ENCODE data around the gene NBEA.
"Not testable (repeated sequence)": the region's sequence is repeated elsewhere in the genome, so short reads cannot be mapped to it uniquely, and the experiment has no call there.

Gene NBEA

GRCh38 chr13:35092251-35092650 lies 150.2 kb downstream of the NBEA start:
- no peak for DNase-seq (ENCODE audit: low read depth, low spot score)

GRCh38 chr13:35092751-35093150 lies 150.7 kb downstream of the NBEA start:
- DNase-seq (ENCODE audit: low read depth, low spot score): no peak

- no peak for DNase-seq (ENCODE audit: low read depth, low spot score)
These were observed 151.3 kb downstream of the NBEA start for GRCh38 chr13:35093356-35093755.

- DNase-seq (ENCODE audit: low read depth, low spot score): not testable (repeated sequence)
These were observed 164.7 kb downstream of the NBEA start for GRCh38 chr13:35106771-35107170.

GRCh38 chr13:35107535-35107934 lies 165.5 kb downstream of the NBEA start:
- no peak for DNase-seq (ENCODE audit: low read depth, low spot score)

GRCh38 chr13:35113612-35114011 lies 171.5 kb downstream of the NBEA start:
- DNase-seq (ENCODE audit: low read depth, low spot score): not testable (repeated sequence)

- no peak for DNase-seq (ENCODE audit: low read depth, low spot score)
These were observed 185.4 kb downstream of the NBEA start for GRCh38 chr13:35127466-35127865.

GRCh38 chr13:35129500-35129899 lies 187.4 kb downstream of the NBEA start:
- no peak for DNase-seq (ENCODE audit: low read depth, low spot score)

GRCh38 chr13:35131471-35131870 lies 189.4 kb downstream of the NBEA start:
- DNase-seq (ENCODE audit: low read depth, low spot score): no peak

- DNase-seq (ENCODE audit: low read depth, low spot score): no peak
These were observed 194.5 kb downstream of the NBEA start for GRCh38 chr13:35136585-35136984.

- no peak for DNase-seq (ENCODE audit: low read depth, low spot score)
These were observed 197.5 kb downstream of the NBEA start for GRCh38 chr13:35139591-35139990.

GRCh38 chr13:35140321-35140720 lies 198.3 kb downstream of the NBEA start:
- no peak for DNase-seq (ENCODE audit: low read depth, low spot score)

- DNase-seq (ENCODE audit: low read depth, low spot score): no peak
These were observed 198.8 kb downstream of the NBEA start for GRCh38 chr13:35140831-35141230.

GRCh38 chr13:35143123-35143522 lies 201.1 kb downstream of the NBEA start:
- no peak for DNase-seq (ENCODE audit: low read depth, low spot score)

GRCh38 chr13:35144166-35144890 lies 202.3 kb downstream of the NBEA start:
- no peak for DNase-seq (ENCODE audit: low read depth, low spot score)

GRCh38 chr13:35146686-35147085 lies 204.6 kb downstream of the NBEA start:
- DNase-seq (ENCODE audit: low read depth, low spot score): no peak

GRCh38 chr13:35157143-35157755 lies 215.2 kb downstream of the NBEA start:
- no peak for DNase-seq (ENCODE audit: low read depth, low spot score)

- DNase-seq (ENCODE audit: low read depth, low spot score): no peak
These were observed 217.0 kb downstream of the NBEA start for GRCh38 chr13:35159041-35159440.

- DNase-seq (ENCODE audit: low read depth, low spot score): no peak
These were observed 218.8 kb downstream of the NBEA start for GRCh38 chr13:35160896-35161295.

GRCh38 chr13:35162420-35162819 lies 220.3 kb downstream of the NBEA start:
- DNase-seq (ENCODE audit: low read depth, low spot score): no peak

- DNase-seq (ENCODE audit: low read depth, low spot score): no peak
These were observed 221.6 kb downstream of the NBEA start for GRCh38 chr13:35163674-35164073.

- DNase-seq (ENCODE audit: low read depth, low spot score): no peak
These were observed 222.4 kb downstream of the NBEA start for GRCh38 chr13:35164324-35164932.

- no peak for DNase-seq (ENCODE audit: low read depth, low spot score)
These were observed 223.1 kb downstream of the NBEA start for GRCh38 chr13:35165205-35165604.

Measured in iPS DF 19.7 (cell line).